ENCODE measurements around the gene C3orf33. TPM values are rescaled to one million over a fixed set of nuclear protein-coding genes. Genes with fewer than 3 reads are reported as not detected.

The C3orf33 gene
- total RNA-seq, 1 experiment from 2014 or later = 4.7 TPM

GRCh38 chr3:155747946-155748290, 58.2 kb downstream of the C3orf33 start:
- ChIA-PET CTCF (no interaction called here), POLR2A (no interaction called here), RAD21 (ENCODE audit: low non-redundant PET in 1 of 2, low total read pairs in 2 of 2, uncharacterized antibody in 2 of 2, unreplicated experiment in 2 of 2) (no interaction called here)
- Histone ChIP-seq H3K36me3 (ENCODE audit: control insufficient read depth in 1 of 2, insufficient read depth in 2 of 2, low read length in 2 of 2) (no peaks in the 10 kb centered on the region), H3K9ac (ENCODE audit: low read length) (no peak overlapping the region), H3K79me2 (ENCODE audit: insufficient read depth, low read length) (no peaks in the 10 kb centered on the region), H3K4me3 (replicated peaks in 1 of 2; ENCODE audit: low read depth in 1 of 2, low read length in 2 of 2) (no peak overlapping the region), H3K4me2 (ENCODE audit: low read length) (no peak overlapping the region), H2AFZ (ENCODE audit: low read depth, low read length, poor library complexity, severe bottlenecking) (no peak overlapping the region), H3K9me2 (ENCODE audit: insufficient read depth) (no peaks in the 10 kb centered on the region), H3K27ac (ENCODE audit: low read depth, low read length) (no peak overlapping the region), H3K4me1 (ENCODE audit: control insufficient read depth in 1 of 2, insufficient read depth in 2 of 2, low read length in 2 of 2) (peaks cover 15 to 34% of the 10 kb centered on the region in 2 experiments), H4K20me1 (ENCODE audit: insufficient read depth) (no peaks in the 10 kb centered on the region), H3K27me3 (ENCODE audit: insufficient read depth, low read length) (no peaks in the 10 kb centered on the region), H3K9me3 (ENCODE audit: control insufficient read depth in 1 of 2, insufficient read depth in 1 of 2, low read depth in 1 of 2, low read length in 2 of 2) (no peaks in the 10 kb centered on the region)
- ATAC-seq (no peak), DNase-seq (ENCODE audit: low read depth, low spot score) (no peak)
- intact Hi-C loops (cut with micrococcal nuclease) = loop anchor here (5.0 kb wide), 2 partner anchors 104 to 124 kb away; partner anchors contain the start of genes GMPS and SLC33A1
- no TSS peak for BruUV-seq (replicated peaks)
- TF ChIP-seq EZH2phosphoT487 (IDR thresholded peaks at IDR 0.05; ENCODE audit: borderline replicate concordance) (no peak), ATF3 (IDR thresholded peaks at IDR 0.05) (no peak), REST (IDR thresholded peaks at IDR 0.05; ENCODE audit: low read depth) (no peak), ZFX (IDR thresholded peaks at IDR 0.05) (no peak), RAD21 (IDR thresholded peaks at IDR 0.05; ENCODE audit: low read depth) (no peak), POLR2AphosphoS5 (IDR thresholded peaks at IDR 0.05; ENCODE audit: low read depth, low read length) (no peak), ZNF274 (IDR thresholded peaks at IDR 0.05; ENCODE audit: low read depth, low read length) (no peak), MAX (IDR thresholded peaks at IDR 0.05) (no peak), JUND (IDR thresholded peaks at IDR 0.05) (no peak), FOSL1 (IDR thresholded peaks at IDR 0.05; ENCODE audit: low read depth) (no peak), SP1 (IDR thresholded peaks at IDR 0.05; ENCODE audit: low read depth) (no peak), CTCF (IDR thresholded peaks at IDR 0.05 in 2 of 3, conservative IDR thresholded peaks at IDR 0.05 in 1 of 3; ENCODE audit: borderline replicate concordance in 1 of 3, insufficient read depth in 1 of 3, low read depth in 2 of 3, low read length in 2 of 3) (no peak), EGR1 (IDR thresholded peaks at IDR 0.05; ENCODE audit: low read depth) (no peak), EZH2 (IDR thresholded peaks at IDR 0.05) (no peak), ZBTB33 (IDR thresholded peaks at IDR 0.05; ENCODE audit: extremely low read depth, insufficient replicate concordance, low read length) (no peak), CBX3 (IDR thresholded peaks at IDR 0.05; ENCODE audit: low read depth) (no peak), SIN3A (IDR thresholded peaks at IDR 0.05; ENCODE audit: low read depth) (no peak), SRF (IDR thresholded peaks at IDR 0.05; ENCODE audit: low read depth) (no peak), ELF1 (IDR thresholded peaks at IDR 0.05; ENCODE audit: borderline replicate concordance, low read depth) (no peak), TCF7L2 (IDR thresholded peaks at IDR 0.05; ENCODE audit: borderline replicate concordance, extremely low read depth, insufficient read depth, insufficient read length) (no peak)

All from HCT116 (cell line).